Stimulated activated CD8-positive, alpha-beta memory T cell treated with anti-CD3 and anti-CD28 coated beads, Interleukin-15, amount 100 ng/mL, for 1 hour (primary cell): Measurements from ENCODE around the gene MRPS10.

Experiments used
- DNase-seq: peaks from one replicate; pipeline ENCODE4 v3.0.0-alpha.2; 2020; ENCODE audit warnings: low read depth

MRPS10 gene

DNA sequence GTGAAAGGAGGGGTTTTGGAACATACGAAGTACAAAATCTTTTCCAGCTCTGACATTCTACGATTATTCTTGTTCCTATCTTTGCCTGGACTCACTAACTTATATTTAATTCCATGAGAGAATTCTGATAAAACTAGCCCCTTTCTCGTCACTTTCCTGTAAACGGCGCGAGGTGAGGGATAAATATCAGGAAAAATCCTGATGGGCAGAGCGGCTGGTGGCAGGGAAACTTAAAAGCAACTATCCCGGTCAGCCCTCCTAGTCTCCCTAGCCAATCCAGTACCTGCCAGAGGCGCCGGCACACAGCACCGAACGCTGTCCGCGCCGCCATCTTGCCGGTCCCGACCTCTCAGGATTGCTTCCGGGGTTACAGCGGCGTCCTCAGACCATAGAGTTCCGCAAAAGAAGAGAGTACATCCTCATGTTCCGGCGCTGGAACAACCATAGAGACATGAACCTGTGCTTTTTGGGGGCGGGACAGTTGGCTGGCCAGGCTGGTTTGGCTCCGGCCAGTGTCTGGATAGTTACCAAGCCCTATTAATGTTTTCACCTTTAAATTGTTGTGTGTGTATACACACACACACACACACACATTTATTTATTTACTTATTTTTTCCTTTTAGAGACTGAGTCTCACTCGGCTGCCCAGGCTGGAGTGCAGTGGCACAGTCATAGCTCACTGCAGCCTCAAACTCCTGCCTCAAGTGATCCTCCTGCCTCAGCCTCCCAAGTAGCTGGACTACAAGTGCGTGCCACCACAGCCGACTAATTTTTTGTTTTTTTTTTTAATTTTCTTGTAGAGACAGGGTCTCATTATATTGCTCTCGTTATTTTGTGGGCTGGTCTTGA is at the start of gene MRPS10:
MRPS10 (minus strand) TSS at position 343 of the 849 bp plus-strand sequence; CDS start at position 331, 12 bp downstream.
- peak; percentile 81 for DNase-seq

DNA sequence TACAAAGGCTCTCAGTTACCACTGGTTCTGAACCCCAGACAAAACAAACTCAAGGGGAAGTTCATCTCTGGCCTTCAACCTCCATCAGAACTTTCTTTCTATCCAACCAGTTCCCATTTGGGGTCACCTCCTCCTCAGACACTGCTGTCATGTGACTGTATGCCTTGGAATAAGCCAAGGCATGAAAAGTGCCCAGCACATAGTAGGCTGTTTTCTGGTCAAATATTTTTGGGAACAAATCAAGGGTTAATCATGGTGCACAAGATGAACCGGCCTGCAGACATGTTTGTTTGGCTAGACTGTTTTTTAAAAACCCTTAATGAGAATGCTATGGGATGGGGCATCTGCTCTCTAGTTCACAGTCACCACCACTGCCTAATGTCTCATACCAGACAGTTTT is 48.9 kb upstream of the MRPS10 start:
- no peak for DNase-seq

DNA sequence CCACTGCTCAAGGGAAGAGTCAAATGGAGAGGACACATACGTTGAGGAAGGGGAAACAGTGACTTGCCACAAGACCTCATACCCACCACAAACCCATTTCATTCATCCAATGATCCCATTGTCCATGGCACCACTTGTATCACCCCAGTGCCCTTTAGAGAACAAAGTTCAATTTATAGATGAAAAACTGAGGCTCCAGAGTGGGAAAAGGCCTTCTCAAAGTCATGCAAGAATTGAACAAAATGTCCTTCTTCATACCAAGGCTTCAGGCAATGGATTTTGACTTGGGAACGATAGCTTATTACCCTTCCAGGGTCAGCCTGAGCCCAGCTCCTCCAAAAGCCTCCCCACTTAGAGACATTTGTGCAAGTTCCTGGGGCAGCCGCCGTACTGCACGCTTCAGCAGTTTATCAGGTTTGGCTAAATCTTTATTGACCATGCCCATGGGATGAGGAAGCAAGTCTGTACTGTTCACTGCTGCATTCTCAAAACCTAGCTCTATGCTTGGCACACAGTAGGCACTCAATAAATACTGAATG is 47.3 kb upstream of the MRPS10 start:
- no peak for DNase-seq

DNA sequence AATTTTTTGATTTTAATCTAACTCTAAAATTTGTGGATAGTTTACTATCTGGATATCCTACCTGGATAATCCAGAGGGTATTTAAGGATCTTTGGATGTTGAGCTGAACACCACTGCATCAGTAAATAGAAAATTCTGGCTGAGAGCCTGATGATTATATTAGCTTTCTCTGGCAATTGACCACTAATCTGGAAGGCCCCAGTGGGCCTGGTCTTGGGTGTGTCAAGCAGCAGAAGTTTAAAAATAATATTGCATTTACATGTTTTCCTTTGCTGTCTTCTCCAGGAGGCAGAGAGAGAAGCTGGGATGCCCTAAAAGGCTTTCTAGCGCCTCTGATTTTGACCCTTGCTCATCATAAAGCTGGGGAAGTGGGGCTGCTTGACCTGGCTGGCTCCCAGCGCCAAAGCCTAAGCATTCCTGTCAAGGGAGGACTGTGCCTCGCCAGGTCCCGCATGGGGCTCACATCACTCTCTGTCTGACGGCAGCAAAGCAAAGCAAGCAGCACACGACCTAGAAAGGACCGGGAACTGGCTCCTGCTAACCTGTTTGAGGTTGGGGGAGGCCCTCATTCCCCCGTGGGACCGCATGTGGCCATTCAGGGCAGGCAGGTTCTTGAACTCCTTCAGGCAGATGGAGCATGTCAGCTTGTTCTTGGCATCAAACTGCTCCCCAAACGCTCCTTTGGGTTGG is 46.6 kb upstream of the MRPS10 start:
- DNase-seq, result no peak

DNA sequence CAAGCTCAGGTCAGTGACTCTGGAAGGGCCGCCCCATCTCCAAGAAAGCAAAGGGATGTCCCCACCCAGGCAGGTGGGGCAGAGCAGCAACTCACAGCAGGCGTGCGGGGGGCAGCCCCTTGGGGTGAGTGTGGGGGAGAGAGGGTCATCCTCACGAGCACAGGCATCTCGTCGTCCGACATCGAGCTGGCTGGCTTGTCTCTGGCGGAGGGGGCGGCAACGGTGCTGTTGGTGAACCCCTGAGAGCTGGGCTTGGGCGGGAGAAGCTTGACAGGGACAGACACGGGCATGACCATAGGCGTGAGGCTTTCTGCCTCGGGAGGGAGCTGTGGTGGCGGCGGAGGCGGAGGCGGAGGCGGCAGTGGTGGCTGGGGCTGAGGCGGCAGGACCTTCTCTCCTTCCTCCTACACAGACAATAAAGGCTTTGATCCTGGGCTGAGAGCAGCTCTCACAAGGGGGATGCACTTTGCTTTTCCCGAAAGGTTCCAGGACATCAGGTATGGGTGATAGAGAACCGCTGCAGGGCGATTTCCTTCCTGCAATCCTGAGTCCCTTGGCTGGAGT is 45.6 kb upstream of the MRPS10 start:
- no peak for DNase-seq

DNA sequence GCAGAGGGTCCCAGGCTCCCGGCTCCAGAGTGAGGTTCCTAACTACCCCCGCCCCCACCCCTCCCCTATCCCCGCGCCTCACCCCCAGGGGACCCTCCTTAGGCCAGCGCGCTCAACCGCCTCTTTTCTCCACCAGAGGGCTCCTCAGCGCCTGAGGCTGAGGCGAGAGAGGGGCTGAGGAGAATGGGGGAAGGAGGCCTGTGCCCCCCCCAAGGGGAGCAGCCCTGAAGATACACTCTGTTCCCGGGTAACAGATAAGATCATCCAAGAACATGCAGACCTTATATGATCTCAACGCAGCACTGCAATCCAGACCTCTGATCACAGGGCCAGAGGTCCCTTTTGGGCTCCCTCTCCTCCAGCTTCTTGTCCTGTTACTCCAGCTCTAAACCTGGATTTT is 43.3 kb upstream of the MRPS10 start:
- DNase-seq, result no peak

DNA sequence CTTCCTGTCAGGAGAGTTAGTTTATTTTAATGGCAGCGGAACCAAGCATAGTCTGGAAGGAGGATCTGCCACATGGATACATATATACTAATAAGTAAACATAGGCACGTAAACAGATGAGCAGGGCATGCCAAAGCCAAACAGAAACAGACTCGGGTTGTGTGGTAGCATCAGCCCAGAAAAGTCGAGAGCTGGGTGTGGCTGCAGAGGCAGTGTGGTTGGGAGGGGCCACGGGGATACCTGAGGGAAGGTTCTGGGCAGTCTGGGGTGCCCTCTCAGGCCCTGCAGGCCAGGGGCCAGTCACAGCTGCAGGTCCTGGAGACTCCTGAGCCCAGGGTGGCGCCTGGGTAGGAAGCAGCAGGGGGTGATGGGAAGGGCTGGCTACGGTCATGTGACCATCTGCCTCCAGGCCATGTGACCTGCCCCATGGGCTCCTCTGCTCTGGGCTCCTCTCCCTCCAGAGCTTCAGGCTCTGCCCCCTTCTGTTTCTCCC is 42.8 kb upstream of the MRPS10 start:
- no peak for DNase-seq

DNA sequence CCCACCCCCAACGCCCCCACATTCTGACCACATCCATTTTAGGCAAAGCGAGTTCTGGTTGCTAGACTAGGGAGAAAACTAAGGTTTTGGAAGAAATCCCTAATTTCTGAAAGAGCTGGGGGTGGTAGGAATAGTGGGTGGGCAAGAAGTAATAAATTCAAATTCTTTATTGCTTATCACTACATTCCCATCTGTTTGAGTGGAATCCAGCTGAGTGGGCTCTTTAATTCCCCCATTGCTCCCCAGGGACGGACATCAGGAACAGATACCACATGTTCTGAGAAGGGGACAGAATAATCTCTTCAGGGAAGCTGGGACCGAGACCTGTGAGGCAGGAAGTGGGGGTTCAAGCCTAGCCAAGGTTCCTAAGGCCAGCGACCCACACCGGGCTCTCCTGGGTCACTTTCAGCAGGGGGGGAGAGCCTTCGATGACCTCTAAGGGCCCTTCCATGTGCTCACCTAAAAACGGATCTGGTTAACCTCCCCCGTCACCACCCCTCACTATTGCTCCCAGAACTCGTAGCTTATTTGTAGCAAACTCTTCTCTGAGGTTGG is 42.3 kb upstream of the MRPS10 start:
- no peak for DNase-seq

DNA sequence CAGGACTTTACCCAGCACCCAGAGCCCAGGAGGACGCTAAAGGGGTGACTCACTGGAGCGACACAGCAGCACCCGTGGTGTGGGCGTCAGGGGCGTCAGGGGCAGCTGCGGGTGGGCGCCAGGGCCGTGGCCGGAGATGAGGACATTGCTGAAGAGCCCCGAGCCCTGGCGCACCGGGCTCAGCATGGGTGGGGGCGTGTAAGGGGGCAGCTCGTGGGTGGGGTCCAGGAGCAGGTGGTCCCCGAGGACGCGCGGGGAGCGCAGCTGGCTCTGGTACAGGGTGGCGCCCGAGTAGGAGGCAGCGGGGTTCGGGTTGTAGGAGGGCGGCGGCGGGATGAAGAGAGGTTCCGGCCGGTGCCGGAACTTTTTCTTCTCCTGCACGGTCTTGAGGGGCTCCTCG is 41.6 kb upstream of the MRPS10 start:
- no peak for DNase-seq

DNA sequence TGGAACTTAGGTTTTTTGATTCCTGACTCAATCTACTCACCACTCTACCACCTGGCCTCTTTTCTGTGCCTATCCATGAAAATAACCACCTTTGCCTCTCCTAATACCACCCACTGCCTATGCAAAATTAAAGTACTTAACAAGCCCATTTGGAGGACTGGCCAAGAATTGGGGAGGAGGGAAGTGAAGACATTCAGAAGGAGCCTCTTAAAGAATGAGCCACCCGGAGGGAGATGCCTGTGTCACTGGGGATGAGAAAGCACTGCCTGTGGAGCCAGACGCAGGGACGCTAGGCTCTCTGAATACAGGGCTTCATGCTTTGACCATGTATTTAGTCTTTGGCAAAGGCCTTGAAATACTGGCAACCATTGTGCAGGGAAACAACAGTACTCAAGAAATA is 40.0 kb upstream of the MRPS10 start:
- no peak for DNase-seq

DNA sequence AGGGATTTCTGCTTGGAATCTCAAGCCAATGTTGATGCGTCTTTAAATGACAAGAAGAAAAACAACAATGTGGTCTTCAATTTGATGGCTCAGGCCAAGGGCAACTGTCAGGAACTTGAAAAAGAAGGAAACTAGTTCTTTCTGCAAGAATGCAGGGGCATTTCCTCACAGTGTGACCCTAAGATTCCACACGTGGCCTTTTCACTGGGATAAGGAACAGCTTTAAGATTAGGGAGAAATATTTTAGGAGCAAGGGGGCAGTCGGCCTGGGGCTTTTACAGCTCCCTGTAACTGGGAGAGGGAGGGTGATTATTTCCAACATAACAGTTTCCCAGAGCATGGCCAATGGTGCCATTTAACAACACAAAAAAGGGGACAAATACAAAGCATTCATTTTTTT is 39.4 kb upstream of the MRPS10 start:
- DNase-seq, result no peak

DNA sequence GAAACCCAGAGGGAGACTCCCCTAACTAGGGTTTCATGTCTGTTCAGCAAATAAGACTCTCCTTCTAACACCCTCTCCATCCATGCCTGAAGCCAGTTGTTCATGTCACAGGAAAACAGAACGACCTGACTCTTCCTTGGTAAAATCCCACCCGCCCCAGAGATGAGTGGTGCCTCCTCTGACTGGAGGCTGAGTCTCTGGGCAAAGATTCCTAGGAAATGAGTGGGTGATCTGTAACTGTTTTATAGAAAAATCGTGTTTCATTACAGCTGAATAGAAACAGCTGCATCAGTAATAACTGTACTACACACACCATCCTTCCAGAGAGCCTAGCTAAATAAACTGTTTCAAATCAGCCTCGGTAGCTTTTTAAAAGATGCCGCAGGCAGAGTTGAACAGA is 37.4 kb upstream of the MRPS10 start:
- no peak for DNase-seq

DNA sequence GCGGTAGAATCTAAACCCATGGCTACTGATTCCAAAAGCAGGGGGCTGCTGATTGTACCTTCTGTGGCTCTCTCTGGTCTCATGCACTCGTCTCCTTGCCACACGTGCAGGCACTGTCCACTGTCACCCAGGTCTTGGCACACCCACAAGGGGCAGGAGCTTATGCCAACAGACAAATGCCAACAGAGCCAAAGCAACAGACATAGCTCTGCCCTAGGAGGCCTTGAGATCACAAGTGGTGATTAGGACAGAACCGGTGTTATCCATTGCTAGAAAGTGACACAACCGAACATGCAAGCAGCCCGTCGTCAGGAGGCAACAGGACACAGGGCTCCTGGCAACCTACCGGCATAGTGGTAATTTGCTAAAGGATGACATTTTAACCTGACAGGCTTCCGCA is 36.8 kb upstream of the MRPS10 start:
- no peak for DNase-seq

DNA sequence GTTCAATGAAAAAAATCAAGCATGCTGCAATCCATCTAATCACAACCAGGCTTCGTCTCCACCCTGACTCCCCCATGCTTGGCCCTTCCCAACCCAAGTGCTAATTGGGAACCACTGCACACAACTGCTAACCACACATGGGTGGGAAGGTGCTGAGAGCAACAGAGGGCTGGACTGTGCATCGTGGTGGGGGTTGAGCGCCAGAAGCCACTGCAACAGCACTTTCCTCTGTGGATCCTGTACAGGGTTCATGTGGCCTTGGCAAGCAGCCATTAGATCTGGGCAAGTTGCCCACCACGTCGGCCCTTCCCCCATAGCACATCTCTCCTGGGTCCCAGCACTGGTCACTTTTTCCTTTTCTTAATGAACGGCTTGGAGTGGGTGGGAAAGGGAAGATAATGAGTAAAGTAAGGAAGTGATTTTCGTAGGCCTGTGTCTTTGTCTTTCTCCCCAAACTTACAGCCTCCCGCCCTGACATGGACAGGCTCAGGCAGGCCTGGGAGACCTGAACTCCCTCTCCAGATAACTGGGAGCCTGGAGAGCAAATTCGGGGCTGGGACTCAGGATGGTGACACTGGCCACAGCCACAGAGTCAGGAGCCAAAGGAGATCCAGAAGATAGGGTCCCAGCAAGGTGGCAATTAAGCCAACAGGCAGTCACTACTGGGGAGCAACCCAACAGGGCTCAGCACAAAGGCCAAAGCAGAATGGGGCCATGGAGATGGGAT is 34.4 kb upstream of the MRPS10 start:
- DNase-seq, result no peak

DNA sequence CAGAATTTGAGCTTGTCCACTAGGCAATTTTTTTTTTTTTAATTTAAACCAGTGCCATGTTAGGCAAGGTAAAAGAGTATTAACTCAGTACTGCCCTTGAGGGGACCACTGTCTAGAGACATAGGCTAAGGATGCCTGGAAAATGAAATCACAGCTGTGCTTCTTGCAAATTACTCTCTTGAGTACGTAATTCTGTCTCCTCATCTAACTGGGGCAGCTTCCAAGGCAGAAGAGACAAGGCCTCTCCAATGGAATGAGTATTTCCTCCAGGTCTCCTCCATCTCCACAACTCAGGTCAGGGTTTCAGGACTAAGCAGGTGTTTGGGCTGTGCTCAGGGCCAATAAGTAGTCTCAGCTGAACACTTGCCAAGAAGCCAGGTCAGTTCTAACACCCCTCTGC is 33.8 kb upstream of the MRPS10 start:
- DNase-seq, result no peak

DNA sequence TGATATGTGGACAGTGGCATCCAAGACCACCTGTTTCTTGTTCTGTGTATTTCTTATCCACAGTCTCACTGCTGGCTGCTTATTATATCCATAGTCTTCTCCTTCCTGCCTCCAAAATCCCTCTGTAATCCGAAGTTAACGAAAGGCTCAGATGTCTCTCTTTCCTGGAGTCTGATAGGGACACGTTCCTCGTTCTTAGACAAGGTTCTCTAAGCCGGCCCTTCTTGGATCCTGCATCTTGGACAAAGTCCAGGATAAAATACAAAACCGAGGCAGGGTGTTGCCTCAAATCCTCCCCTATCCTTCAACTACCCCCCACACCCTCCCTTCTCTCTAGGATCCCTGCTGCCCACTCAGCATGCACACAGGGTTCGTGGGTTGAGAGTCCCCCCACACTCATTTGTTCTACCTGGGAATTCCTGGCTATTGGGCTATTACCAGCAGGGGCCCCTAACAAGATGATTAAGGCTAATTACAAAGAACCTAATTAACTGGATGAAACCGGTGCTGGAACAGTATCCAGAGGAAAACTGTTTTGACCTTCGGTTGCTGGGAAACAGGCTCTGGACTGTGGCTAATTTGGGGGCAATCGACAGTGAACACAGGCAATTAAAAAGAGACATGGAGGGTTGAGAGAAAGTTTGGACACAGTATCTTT is 32.7 kb upstream of the MRPS10 start:
- no peak for DNase-seq

DNA sequence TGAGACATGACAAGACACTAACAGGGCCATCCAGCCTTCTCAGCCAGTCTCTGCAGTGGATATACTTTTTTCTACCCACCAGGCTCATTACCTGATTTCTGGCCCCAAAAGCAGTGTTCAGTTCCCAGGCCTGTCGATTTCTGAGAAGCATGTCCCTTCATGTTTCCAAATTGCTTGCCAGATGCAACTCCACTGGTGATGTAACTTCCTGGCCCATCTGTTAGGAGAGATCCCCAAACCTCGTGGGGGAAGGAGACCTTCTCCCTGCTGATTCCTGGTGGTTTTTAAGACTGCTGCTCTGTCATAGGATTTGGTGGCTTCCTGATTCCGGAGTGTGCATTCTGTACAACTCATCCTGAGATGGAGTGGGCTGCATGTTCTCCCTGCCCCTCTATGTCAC is 31.6 kb upstream of the MRPS10 start:
- no peak for DNase-seq

DNA sequence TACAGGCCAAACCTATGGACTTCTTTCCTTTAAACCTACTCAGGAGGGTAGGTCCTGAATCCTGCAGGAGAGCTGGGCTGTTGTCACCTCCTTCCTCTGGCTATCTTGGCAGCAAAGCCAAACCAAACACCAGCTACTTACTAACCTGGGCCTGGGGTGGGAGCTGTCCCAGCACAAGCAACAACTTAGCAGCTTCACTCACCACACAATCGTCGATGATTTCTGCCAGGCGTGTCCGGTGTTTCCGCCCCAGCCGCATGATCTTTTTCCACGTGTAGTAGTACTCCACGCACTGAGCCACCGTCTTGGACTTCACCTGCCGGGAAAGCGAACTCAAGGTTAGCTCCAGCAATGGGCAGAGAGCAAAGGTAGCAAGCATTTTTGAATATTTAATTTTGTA is 25.4 kb upstream of the MRPS10 start:
- DNase-seq, result no peak

DNA sequence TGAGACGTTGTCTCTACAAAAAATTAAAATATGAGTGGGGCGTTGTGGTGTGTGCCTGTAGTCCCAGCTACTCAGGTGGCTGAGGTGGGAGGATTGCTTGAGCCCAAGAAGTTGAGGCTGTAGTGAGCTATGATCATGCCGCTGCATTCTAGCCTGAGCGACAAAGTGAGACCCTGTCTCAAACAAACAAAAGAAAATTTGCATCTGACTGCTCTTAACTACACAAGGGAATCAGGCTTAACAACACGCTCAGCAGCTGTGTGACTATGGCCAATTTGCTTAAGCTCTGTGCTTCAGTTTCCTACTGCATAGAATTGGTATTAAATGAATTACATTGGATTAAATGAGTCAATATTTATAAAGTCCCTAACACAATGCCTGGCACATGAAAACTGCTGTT is 24.3 kb upstream of the MRPS10 start:
- no peak for DNase-seq

DNA sequence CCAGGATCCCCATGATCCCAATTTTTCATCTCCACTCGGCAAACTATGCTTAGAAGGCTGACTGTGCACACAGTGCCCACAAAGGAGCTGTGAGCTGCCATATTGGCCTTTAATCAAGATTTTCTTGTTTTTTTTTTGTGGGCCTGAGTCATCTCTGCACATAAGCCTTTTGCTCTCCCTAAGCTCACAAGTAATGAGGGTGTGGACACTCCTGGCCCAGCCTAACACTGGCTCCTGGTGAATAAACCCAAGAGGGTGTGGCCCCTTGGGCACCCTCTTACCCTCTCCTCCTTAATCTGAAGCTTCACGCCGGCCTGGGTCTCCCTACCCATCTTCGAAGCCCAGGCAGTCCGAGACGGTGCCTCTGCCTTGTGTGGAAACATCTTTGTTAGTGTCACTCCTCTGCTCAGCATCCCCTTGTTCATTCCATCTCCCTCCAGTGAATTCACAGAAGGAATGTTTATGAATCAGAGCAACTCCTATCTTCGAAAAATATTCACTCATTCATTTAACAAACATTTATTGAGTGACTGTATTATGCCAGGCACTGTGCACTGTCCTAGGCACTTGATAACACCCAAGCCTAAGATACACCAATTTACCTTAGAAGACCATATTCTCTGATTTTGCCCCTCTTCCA is 22.2 kb upstream of the MRPS10 start:
- no peak for DNase-seq

DNA sequence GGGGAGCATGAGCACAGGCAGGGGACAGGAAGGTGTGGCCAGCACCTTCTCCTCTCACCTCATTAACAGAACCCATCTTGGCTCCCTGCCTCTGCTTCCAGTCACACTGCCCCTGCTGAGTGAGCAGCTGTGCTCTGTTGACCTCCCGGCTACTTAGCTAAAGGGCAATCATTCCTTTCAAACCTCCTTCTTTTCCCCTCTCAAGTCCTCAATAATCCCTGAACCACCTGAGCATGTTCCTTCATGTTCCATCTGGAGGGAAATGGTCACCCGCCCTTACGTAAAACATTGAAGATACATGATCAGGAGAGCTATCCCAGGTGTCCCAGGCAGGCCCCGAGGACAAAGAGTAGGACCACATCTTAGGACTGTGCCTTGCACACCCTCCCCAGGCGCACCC is 21.7 kb upstream of the MRPS10 start:
- DNase-seq, result no peak
